ENCODE data around the gene CORO2A. TPM values are rescaled to one million over a fixed set of nuclear protein-coding genes. Genes with fewer than 3 reads are reported as not detected.
A peak's percentile ranks its signal among the peaks of the same experiment; 100 is the strongest.

Gene CORO2A
- total and polyA plus RNA-seq, 10 of the 15 experiments (the other 5 are each of a cell fraction or from before 2014, with no cell fraction given): 1.0 to 5.3 (median 3.5) TPM

DNA sequence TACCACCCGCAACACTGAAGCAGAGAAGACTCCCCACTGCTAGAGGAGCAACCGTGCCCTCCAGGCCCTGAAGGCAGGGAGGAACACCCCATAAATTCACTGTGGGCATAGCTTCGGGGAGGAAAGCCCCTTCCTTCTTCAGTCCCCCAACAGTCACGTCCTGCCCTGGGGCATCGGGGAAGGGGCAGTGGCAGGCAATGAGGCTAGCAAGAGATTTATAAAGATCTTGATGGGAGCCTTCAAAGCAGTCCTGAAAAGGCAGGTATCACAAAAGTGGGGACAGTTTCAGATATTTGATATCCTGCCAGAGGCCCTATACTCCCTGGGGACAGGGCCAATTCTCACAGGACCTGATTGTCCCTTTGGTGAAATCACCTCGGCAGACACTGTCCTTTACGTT is 56.5 kb downstream of the CORO2A start:
- TF ChIP-seq, protein P1, sequence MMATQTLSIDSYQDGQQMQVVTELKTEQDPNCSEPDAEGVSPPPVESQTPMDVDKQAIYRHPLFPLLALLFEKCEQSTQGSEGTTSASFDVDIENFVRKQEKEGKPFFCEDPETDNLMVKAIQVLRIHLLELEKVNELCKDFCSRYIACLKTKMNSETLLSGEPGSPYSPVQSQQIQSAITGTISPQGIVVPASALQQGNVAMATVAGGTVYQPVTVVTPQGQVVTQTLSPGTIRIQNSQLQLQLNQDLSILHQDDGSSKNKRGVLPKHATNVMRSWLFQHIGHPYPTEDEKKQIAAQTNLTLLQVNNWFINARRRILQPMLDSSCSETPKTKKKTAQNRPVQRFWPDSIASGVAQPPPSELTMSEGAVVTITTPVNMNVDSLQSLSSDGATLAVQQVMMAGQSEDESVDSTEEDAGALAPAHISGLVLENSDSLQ (IDR thresholded peaks at IDR 0.05): no peak
- TF ChIP-seq POLR2AphosphoS2 (IDR thresholded peaks at IDR 0.05; ENCODE audit: low read depth, low read length): no peak
- TF ChIP-seq SP1 (IDR thresholded peaks at IDR 0.05; ENCODE audit: low read depth, low read length): no peak
- peak; percentile 25 for TF ChIP-seq MEF2B (IDR thresholded peaks at IDR 0.05; ENCODE audit: partially characterized antibody, poor library complexity, severe bottlenecking)
- TF ChIP-seq MYC (IDR thresholded peaks at IDR 0.05; ENCODE audit: insufficient read depth, insufficient read length, insufficient replicate concordance, low read length, severe bottlenecking): no peak
- ATAC-seq: no peak
- 70% methylated on average over 7 of the region's 7 CpGs for WGBS (ENCODE audit: insufficient coverage, insufficient replicate concordance, low lambda C conversion rate, missing lambda C conversion rate)
- Histone ChIP-seq H3K36me3 (ENCODE audit: control insufficient read depth in 2 of 2, insufficient read depth in 2 of 2, low read length in 1 of 2) (no peaks in the 10 kb centered on the region), H3K27ac (ENCODE audit: control insufficient read depth, insufficient read depth) (no peak overlapping the region), H3K9ac (ENCODE audit: control insufficient read depth, insufficient read depth, low read length) (no peak overlapping the region), H2AFZ (ENCODE audit: control insufficient read depth, low read depth, low read length) (no peak overlapping the region), H3K4me2 (ENCODE audit: control insufficient read depth, insufficient read depth) (no peak overlapping the region), H3K79me2 (ENCODE audit: control insufficient read depth, insufficient read depth, low read length) (no peaks in the 10 kb centered on the region), H4K20me1 (ENCODE audit: control insufficient read depth, insufficient read depth) (no peaks in the 10 kb centered on the region), H3K4me1 (ENCODE audit: control insufficient read depth, insufficient read depth, low read length) (no peaks in the 10 kb centered on the region; the same call in 1 of the 2 replicates), H3K4me3 (no peak overlapping the region), H3K27me3 (replicated peaks in 1 of 2; ENCODE audit: control insufficient read depth in 2 of 2, insufficient read depth in 2 of 2, low read length in 1 of 2) (no peaks in the 10 kb centered on the region), H3K9me3 (replicated peaks; ENCODE audit: control insufficient read depth, insufficient read depth, low read length) (no peaks in the 10 kb centered on the region)
- RAD21 ChIA-PET (ENCODE audit: unreplicated experiment): no interaction called here
- intact Hi-C loops (cut with micrococcal nuclease; ENCODE audit: unreplicated experiment) (no loop called here), in situ Hi-C loops (cut with MboI) (no loop called here)
- SMC1A ChIA-PET (ENCODE audit: uncharacterized antibody, unreplicated experiment): no interaction called here
- POLR2A ChIA-PET: interaction anchor here (0.5 kb wide), 1 partner anchor 93 kb away, joined by 3 read pairs; no protein-coding TSS in a partner anchor
- BruUV-seq (replicated peaks): no TSS peak
- FAIRE-seq: no peak
- CTCF ChIA-PET: interaction anchor here (0.9 to 1.0 kb wide), 2 partner anchors 14 to 51 kb away, joined by 3 read pairs; no protein-coding TSS in a partner anchor
- no peak for DNase-seq (ENCODE audit: low read depth, low spot score)

DNA sequence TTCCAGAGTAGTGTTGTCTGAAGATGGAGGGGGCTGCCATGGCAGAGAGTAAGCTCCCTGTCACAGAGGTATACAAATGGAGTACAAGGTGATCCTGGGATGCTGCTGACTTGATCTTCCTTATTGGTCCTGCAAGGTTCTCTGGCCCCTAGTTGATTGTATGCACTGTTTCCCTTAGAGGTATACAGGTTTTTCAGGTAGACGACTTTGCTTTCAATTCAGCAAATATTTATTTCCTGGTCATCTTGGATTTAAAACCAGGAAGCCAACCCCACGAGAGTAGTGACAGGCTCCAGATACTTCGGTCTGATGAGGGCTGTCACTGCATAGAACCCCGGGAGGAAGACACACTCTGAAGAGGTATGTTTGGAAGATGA is 56.9 kb downstream of the CORO2A start:
- Histone ChIP-seq H3K9me3 (replicated peaks; ENCODE audit: control insufficient read depth, insufficient read depth, low read length) (no peaks in the 10 kb centered on the region), H3K27me3 (replicated peaks in 1 of 2; ENCODE audit: control insufficient read depth in 2 of 2, insufficient read depth in 2 of 2, low read length in 1 of 2) (no peaks in the 10 kb centered on the region), H3K4me2 (ENCODE audit: control insufficient read depth, insufficient read depth) (no peak overlapping the region), H3K9ac (ENCODE audit: control insufficient read depth, insufficient read depth, low read length) (no peak overlapping the region), H3K4me1 (ENCODE audit: control insufficient read depth, insufficient read depth, low read length) (no peaks in the 10 kb centered on the region; the same call in 1 of the 2 replicates), H3K4me3 (no peak overlapping the region), H3K79me2 (ENCODE audit: control insufficient read depth, insufficient read depth, low read length) (no peaks in the 10 kb centered on the region), H3K36me3 (ENCODE audit: control insufficient read depth in 2 of 2, insufficient read depth in 2 of 2, low read length in 1 of 2) (no peaks in the 10 kb centered on the region), H2AFZ (ENCODE audit: control insufficient read depth, low read depth, low read length) (no peak overlapping the region), H4K20me1 (ENCODE audit: control insufficient read depth, insufficient read depth) (no peaks in the 10 kb centered on the region), H3K27ac (ENCODE audit: control insufficient read depth, insufficient read depth) (no peak overlapping the region)
- intact Hi-C loops (cut with micrococcal nuclease; ENCODE audit: unreplicated experiment) (no loop called here), in situ Hi-C loops (cut with MboI) (no loop called here)
- POLR2A ChIA-PET: interaction anchor here (0.5 kb wide), 1 partner anchor 92 kb away, joined by 3 read pairs; no protein-coding TSS in a partner anchor
- DNase-seq (ENCODE audit: low read depth, low spot score) (no peak), FAIRE-seq (no peak), ATAC-seq (no peak)
- CTCF ChIA-PET: interaction anchor here (1.1 kb wide), 1 partner anchor 62 kb away, joined by 4 read pairs; no protein-coding TSS in a partner anchor
- no TSS peak for BruUV-seq (replicated peaks)
- 38% methylated on average over 4 of the region's 4 CpGs for WGBS (ENCODE audit: insufficient coverage, insufficient replicate concordance, low lambda C conversion rate, missing lambda C conversion rate)
- SMC1A ChIA-PET (ENCODE audit: uncharacterized antibody, unreplicated experiment): interaction anchor here (0.7 to 0.9 kb wide), 2 partner anchors 15 to 33 kb away, joined by 3 to 4 read pairs; no protein-coding TSS in a partner anchor
- RAD21 ChIA-PET (ENCODE audit: unreplicated experiment): no interaction called here
- TF ChIP-seq TAF1 (IDR thresholded peaks at IDR 0.05; ENCODE audit: borderline replicate concordance, low read depth, low read length) (no peak), ESRRA (IDR thresholded peaks at IDR 0.05; ENCODE audit: low read length) (no peak), NFXL1 (IDR thresholded peaks at IDR 0.05; ENCODE audit: borderline replicate concordance) (no peak), SIN3A (IDR thresholded peaks at IDR 0.05; ENCODE audit: low read depth, low read length) (no peak), MTA2 (IDR thresholded peaks at IDR 0.05; ENCODE audit: low read depth) (no peak)
- TF ChIP-seq, protein P2, sequence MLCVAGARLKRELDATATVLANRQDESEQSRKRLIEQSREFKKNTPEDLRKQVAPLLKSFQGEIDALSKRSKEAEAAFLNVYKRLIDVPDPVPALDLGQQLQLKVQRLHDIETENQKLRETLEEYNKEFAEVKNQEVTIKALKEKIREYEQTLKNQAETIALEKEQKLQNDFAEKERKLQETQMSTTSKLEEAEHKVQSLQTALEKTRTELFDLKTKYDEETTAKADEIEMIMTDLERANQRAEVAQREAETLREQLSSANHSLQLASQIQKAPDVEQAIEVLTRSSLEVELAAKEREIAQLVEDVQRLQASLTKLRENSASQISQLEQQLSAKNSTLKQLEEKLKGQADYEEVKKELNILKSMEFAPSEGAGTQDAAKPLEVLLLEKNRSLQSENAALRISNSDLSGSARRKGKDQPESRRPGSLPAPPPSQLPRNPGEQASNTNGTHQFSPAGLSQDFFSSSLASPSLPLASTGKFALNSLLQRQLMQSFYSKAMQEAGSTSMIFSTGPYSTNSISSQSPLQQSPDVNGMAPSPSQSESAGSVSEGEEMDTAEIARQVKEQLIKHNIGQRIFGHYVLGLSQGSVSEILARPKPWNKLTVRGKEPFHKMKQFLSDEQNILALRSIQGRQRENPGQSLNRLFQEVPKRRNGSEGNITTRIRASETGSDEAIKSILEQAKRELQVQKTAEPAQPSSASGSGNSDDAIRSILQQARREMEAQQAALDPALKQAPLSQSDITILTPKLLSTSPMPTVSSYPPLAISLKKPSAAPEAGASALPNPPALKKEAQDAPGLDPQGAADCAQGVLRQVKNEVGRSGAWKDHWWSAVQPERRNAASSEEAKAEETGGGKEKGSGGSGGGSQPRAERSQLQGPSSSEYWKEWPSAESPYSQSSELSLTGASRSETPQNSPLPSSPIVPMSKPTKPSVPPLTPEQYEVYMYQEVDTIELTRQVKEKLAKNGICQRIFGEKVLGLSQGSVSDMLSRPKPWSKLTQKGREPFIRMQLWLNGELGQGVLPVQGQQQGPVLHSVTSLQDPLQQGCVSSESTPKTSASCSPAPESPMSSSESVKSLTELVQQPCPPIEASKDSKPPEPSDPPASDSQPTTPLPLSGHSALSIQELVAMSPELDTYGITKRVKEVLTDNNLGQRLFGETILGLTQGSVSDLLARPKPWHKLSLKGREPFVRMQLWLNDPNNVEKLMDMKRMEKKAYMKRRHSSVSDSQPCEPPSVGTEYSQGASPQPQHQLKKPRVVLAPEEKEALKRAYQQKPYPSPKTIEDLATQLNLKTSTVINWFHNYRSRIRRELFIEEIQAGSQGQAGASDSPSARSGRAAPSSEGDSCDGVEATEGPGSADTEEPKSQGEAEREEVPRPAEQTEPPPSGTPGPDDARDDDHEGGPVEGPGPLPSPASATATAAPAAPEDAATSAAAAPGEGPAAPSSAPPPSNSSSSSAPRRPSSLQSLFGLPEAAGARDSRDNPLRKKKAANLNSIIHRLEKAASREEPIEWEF (IDR thresholded peaks at IDR 0.05; ENCODE audit: insufficient replicate concordance, low read depth, low read length): no peak
